GM12878 (cell line): ENCODE data around the gene PDE3B. TPM values are rescaled to one million over a fixed set of nuclear protein-coding genes. Genes with fewer than 3 reads are reported as not detected.

Source experiments
- BACH1 ChIP-seq: fragments of 450-650 bp; IDR thresholded peaks from 2 replicates; pipeline ENCODE4 v1.6.1; 2017; ENCODE audit warnings: mild to moderate bottlenecking, borderline replicate concordance
- CBFB ChIP-seq: IDR thresholded peaks from 2 replicates; pipeline ENCODE4 v1.6.1; 2016; ENCODE audit warnings: antibody characterized with exemption, low read depth
- CBX3 ChIP-seq: fragments of 200-600 bp; sonication (generic); IDR thresholded peaks from 2 replicates; pipeline ENCODE4 v1.6.1; 2016; ENCODE audit warnings: low read depth, borderline replicate concordance
- CBX5 ChIP-seq: sonication (generic); IDR thresholded peaks from 2 replicates; pipeline ENCODE4 v1.6.1; 2016; ENCODE audit warnings: low read depth, moderate library complexity, mild to moderate bottlenecking, inconsistent platforms
- GABPA ChIP-seq: IDR thresholded peaks from 2 replicates; pipeline ENCODE4 v1.6.1; 2014; ENCODE audit warnings: antibody characterized with exemption, low read depth, mild to moderate bottlenecking, inconsistent platforms
- GATAD2B ChIP-seq: fragments of 450-650 bp; conservative IDR thresholded peaks from 2 replicates; pipeline ENCODE4 v1.6.1; 2017; ENCODE audit warnings: low read depth, mild to moderate bottlenecking, moderate library complexity
- MTA3 ChIP-seq: IDR thresholded peaks from 2 replicates; pipeline ENCODE4 v1.6.1; 2012; ENCODE audit warnings: low read length, inconsistent platforms, borderline replicate concordance
- NFXL1 ChIP-seq: fragments of 450-650 bp; IDR thresholded peaks from 2 replicates; pipeline ENCODE4 v1.6.1; 2017; ENCODE audit warnings: antibody characterized with exemption, mild to moderate bottlenecking, borderline replicate concordance
- NR2C2 ChIP-seq: IDR thresholded peaks from 2 replicates; pipeline ENCODE4 v1.6.1; 2011; ENCODE audit warnings: borderline replicate concordance, low read depth; ENCODE audit not compliant: control insufficient read depth, insufficient read length
- NRF1 ChIP-seq: conservative IDR thresholded peaks from 2 replicates; pipeline ENCODE4 v1.6.1; 2011; ENCODE audit warnings: mild to moderate bottlenecking, low read depth, low read length, improper control_type of control experiment
- RAD21 ChIP-seq: IDR thresholded peaks from 2 replicates; pipeline ENCODE4 v1.6.1; 2011; ENCODE audit warnings: mild to moderate bottlenecking, low read depth, low read length, moderate library complexity; ENCODE audit not compliant: insufficient read depth
- RFX5 ChIP-seq: IDR thresholded peaks from 2 replicates; pipeline ENCODE4 v1.6.1; 2011; ENCODE audit warnings: low read depth, low read length, improper control_type of control experiment
- RUNX3 ChIP-seq: IDR thresholded peaks from 2 replicates; pipeline ENCODE4 v1.6.1; 2012; ENCODE audit warnings: low read length, inconsistent platforms
- TARDBP ChIP-seq: IDR thresholded peaks from 2 replicates; pipeline ENCODE4 v1.6.1; 2016; ENCODE audit warnings: borderline replicate concordance
- TBL1XR1 ChIP-seq: IDR thresholded peaks from 2 replicates; pipeline ENCODE4 v1.6.1; 2012; ENCODE audit warnings: low read depth, low read length, improper control_type of control experiment
- TCF3 ChIP-seq: IDR thresholded peaks from 2 replicates; pipeline ENCODE4 v1.6.1; 2012; ENCODE audit warnings: low read depth, mild to moderate bottlenecking, low read length, borderline replicate concordance; ENCODE audit not compliant: insufficient read depth
- TCF7 ChIP-seq: IDR thresholded peaks from 2 replicates; pipeline ENCODE4 v1.6.1; 2014; ENCODE audit warnings: antibody characterized with exemption, borderline replicate concordance
- ZBTB33 ChIP-seq: fragments of 450-650 bp; IDR thresholded peaks from 2 replicates; pipeline ENCODE4 v1.6.1; 2017; ENCODE audit warnings: mild to moderate bottlenecking
- ZZZ3 ChIP-seq: IDR thresholded peaks from 2 replicates; pipeline ENCODE4 v1.6.1; 2011; ENCODE audit warnings: low read depth; ENCODE audit not compliant: control insufficient read depth, insufficient read length
- polyA plus RNA-seq, 11 experiments: library from polyadenylated mRNA; depleted of rRNA in 4 of 11; unstranded in 6 of 11; stranded (reverse) in 5 of 11; fragments of >200 nt; fragmentation: Nextera tagmentation in 4 of 11; fragmentation: Illumina TruSeq in 1 of 11; extraction: Ambion mirVana in 4 of 11; extraction: Trizol in 1 of 11; gene quantifications; 1 replicate in 1 of 11; 2 replicates in 10 of 11; pipeline versions ENCODE4 v1.2.1 to v1.2.3, GENCODE V29; 2011 to 2016; ENCODE audit warnings: inconsistent platforms in 2 of 11, missing spikeins in 2 of 11, low read depth in 1 of 11
- total RNA-seq, 4 experiments: library from RNA; depleted of rRNA in 3 of 4; stranded (reverse); fragments of >200 nt in 3 of 4; fragmentation: Illumina TruSeq in 1 of 4; extraction: Trizol in 1 of 4; gene quantifications; 2 replicates each; pipeline versions ENCODE4 v1.2.1 to v1.2.3, GENCODE V29; 2013 to 2021
- TF ChIP-seq, protein P1 (sequence below): IDR thresholded peaks from 2 replicates; pipeline ENCODE4 v1.6.1; 2012; ENCODE audit warnings: improper control_type of control experiment, low read depth, low read length; ENCODE audit not compliant: insufficient replicate concordance
- TF ChIP-seq, protein P2 (sequence below): IDR thresholded peaks from 2 replicates; pipeline ENCODE4 v1.6.1; 2011; ENCODE audit warnings: borderline replicate concordance, low read depth, mild to moderate bottlenecking, moderate library complexity, mixed read lengths, low read length; ENCODE audit not compliant: insufficient read depth; ENCODE audit errors: extremely low read length

Gene PDE3B
- total and polyA plus RNA-seq, 10 of the 15 experiments (the other 5 are each of a cell fraction or from before 2014, with no cell fraction given), result 0.04 to 3.1 (median 1.9) TPM

DNA sequence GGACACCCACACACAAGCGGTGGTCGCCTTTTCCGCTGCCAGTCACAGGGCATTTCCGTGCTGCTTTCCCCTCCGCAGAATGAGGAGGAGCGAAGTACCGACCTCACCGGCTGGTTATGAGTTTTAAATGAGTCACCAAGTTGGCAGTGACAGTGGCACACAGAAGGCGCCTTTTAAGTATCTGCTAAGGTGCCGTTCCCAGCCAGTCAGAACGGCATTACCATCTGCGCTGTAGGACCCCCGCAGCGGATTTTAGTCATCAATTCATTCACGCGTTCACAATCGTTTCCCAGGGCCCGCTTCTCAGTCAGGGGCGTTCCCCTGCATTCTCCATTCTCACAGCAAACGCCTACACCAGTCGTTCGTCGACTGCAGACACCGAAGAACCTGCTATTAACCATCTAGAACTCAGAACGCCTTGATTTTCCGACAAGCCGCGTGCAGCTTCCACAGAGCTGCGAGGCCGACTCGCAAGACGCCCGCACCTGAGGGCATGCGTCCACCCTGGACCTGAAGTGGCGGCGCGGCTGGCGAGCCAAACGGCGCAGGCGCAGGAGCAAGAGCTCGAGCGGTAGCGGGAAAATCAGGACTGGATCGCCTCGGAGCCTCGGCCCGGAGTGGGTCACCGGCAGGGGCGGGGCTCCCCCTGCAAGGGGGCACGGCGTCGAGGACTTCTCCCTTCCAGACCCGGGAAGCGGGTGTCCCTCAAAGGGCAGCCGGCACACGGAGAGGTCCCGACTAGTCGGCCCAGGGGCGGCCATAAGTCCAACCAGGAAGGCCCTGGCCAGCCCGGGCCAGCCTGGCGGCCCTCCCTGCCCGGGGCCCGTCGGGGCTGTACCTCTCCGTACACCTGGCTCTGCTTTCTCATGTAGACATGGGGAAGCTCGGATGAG is 247.8 kb downstream of the PDE3B start (continued):
- TF ChIP-seq CBX5 (0 out of 2 replicates have a peak, but pooled peaks have one; percentile 23), GATAD2B (no peak), BACH1 (no peak), TARDBP (peak; percentile 22; the same call in 1 of the 2 replicates), NRF1 (peak; percentile 44; the same call in 1 of the 2 replicates), TCF7 (peak; percentile 24; the same call in 1 of the 2 replicates), GABPA (no peak), NR2C2 (no peak), NFXL1 (no peak), ZBTB33 (no peak), ZZZ3 (no peak), TBL1XR1 (no peak), RFX5 (no peak), TCF3 (peak; percentile 84), MTA3 (no peak), RUNX3 (no peak; the same call in none of the 2 replicates), CBFB (no peak; the same call in 1 of the 2 replicates), CBX3 (no peak), RAD21 (no peak)
- TF ChIP-seq, protein P1, sequence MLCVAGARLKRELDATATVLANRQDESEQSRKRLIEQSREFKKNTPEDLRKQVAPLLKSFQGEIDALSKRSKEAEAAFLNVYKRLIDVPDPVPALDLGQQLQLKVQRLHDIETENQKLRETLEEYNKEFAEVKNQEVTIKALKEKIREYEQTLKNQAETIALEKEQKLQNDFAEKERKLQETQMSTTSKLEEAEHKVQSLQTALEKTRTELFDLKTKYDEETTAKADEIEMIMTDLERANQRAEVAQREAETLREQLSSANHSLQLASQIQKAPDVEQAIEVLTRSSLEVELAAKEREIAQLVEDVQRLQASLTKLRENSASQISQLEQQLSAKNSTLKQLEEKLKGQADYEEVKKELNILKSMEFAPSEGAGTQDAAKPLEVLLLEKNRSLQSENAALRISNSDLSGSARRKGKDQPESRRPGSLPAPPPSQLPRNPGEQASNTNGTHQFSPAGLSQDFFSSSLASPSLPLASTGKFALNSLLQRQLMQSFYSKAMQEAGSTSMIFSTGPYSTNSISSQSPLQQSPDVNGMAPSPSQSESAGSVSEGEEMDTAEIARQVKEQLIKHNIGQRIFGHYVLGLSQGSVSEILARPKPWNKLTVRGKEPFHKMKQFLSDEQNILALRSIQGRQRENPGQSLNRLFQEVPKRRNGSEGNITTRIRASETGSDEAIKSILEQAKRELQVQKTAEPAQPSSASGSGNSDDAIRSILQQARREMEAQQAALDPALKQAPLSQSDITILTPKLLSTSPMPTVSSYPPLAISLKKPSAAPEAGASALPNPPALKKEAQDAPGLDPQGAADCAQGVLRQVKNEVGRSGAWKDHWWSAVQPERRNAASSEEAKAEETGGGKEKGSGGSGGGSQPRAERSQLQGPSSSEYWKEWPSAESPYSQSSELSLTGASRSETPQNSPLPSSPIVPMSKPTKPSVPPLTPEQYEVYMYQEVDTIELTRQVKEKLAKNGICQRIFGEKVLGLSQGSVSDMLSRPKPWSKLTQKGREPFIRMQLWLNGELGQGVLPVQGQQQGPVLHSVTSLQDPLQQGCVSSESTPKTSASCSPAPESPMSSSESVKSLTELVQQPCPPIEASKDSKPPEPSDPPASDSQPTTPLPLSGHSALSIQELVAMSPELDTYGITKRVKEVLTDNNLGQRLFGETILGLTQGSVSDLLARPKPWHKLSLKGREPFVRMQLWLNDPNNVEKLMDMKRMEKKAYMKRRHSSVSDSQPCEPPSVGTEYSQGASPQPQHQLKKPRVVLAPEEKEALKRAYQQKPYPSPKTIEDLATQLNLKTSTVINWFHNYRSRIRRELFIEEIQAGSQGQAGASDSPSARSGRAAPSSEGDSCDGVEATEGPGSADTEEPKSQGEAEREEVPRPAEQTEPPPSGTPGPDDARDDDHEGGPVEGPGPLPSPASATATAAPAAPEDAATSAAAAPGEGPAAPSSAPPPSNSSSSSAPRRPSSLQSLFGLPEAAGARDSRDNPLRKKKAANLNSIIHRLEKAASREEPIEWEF, result no peak
- TF ChIP-seq, protein P2, sequence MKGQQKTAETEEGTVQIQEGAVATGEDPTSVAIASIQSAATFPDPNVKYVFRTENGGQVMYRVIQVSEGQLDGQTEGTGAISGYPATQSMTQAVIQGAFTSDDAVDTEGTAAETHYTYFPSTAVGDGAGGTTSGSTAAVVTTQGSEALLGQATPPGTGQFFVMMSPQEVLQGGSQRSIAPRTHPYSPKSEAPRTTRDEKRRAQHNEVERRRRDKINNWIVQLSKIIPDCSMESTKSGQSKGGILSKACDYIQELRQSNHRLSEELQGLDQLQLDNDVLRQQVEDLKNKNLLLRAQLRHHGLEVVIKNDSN, result no peak
